Measurements from ENCODE around the gene DNAI2.

GRCh38 chr17:74251051-74251450 lies 23.0 kb upstream of the DNAI2 start:
- TF ChIP-seq, protein P1, sequence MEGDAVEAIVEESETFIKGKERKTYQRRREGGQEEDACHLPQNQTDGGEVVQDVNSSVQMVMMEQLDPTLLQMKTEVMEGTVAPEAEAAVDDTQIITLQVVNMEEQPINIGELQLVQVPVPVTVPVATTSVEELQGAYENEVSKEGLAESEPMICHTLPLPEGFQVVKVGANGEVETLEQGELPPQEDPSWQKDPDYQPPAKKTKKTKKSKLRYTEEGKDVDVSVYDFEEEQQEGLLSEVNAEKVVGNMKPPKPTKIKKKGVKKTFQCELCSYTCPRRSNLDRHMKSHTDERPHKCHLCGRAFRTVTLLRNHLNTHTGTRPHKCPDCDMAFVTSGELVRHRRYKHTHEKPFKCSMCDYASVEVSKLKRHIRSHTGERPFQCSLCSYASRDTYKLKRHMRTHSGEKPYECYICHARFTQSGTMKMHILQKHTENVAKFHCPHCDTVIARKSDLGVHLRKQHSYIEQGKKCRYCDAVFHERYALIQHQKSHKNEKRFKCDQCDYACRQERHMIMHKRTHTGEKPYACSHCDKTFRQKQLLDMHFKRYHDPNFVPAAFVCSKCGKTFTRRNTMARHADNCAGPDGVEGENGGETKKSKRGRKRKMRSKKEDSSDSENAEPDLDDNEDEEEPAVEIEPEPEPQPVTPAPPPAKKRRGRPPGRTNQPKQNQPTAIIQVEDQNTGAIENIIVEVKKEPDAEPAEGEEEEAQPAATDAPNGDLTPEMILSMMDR (IDR thresholded peaks at IDR 0.05; ENCODE audit: poor library complexity, severe bottlenecking): no peak
- TF ChIP-seq EP300 (conservative IDR thresholded peaks at IDR 0.05; ENCODE audit: poor library complexity, severe bottlenecking): no peak

All from neural cell (in vitro differentiated cells).